Cardiac septum (tissue), 1 donor: ENCODE data around the gene KRTAP13-2. TPM values are rescaled to one million over a fixed set of nuclear protein-coding genes. Genes with fewer than 3 reads are reported as not detected.

Experiments
- DNase-seq: peaks from one replicate; pipeline ENCODE4 v3.0.0-alpha.2; 2020; ENCODE audit warnings: low spot score
- intact Hi-C: fragments of 100-400 bp; cut with DNase I; formaldehyde crosslinking; loops from one replicate; pipeline ENCODE4 v1.14.0; 2022
- microRNA-seq: library from miRNA; unstranded; fragments of <30 nt; microRNA quantifications from one replicate; pipeline ENCODE4 v1.2.0, GENCODE V29; 2020
- total RNA-seq: library from RNA; stranded (reverse); fragmentation: NEBNext Ultra II Directional; extraction: Animal tissue kit (Norgen Biotek cat#: 25700); gene quantifications from one replicate; pipeline ENCODE4 v1.2.1, GENCODE V29; 2021
- donor health status: DM: no; HTN: no; CAD: no.

KRTAP13-2 gene
- total RNA-seq, 1 donor from 2014 or later = not detected

DNA sequence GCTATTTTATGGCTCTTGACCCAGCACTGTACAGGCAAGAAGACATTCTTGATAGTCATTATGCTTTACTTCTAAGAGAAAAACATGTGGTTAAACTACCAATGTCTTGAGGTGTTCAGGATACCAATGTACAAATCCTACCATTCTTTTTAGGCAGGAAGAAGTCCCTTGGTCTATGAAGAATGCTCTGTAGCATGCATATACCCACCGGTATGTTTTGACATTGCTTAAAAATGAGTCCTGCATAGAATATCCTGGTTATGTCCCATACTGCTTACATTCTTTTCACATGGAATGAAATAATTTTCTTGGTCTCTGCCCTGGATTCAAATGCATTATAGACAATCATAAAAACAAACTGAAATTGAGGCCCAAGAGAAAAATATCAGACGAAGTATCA, 39.4 kb downstream of the KRTAP13-2 start:
- intact Hi-C loops = no loop called here
- DNase-seq = no peak

GRCh38 chr21:30329203-30329875, 42.7 kb downstream of the KRTAP13-2 start:
- intact Hi-C loops = no loop called here
- no peak for DNase-seq

DNA sequence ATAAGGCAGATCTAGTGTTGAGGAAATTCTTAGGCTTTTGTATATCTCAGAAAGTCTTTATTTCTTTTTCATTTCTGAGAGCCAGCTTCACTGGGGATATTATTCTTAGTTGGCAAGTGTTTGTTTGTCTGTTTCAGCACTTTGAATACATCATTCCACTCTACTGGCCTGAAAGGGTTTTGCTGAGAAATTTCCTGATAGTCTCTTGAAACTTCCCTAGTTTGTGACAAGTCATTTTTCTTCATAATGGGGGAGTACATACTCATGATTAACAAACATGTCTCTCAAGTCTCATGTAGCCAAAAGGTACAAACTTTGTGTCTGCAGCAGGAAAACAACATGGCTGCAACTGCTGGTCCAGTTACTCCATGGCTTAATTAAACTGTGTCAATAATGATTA, 45.7 kb downstream of the KRTAP13-2 start:
- intact Hi-C loops = no loop called here
- no peak for DNase-seq

Small RNA genes lying within 50 kb of the gene (microRNA-seq; reads per million reads assigned to microRNA genes)
- gene MIR4327 = not detected

Other genes starting within 250 kb of the KRTAP13-2 start
- gene CLDN17, start 205.5 kb downstream of the KRTAP13-2 start, total RNA-seq = not detected
- gene CLDN8, start 156.2 kb downstream of the KRTAP13-2 start, total RNA-seq = not detected
- not detected for gene KRTAP24-1, start 89.3 kb downstream of the KRTAP13-2 start, total RNA-seq
- not detected for gene KRTAP25-1, start 82.8 kb downstream of the KRTAP13-2 start, total RNA-seq
- not detected for gene KRTAP26-1, start 52.0 kb downstream of the KRTAP13-2 start, total RNA-seq
- not detected for gene KRTAP27-1, start 34.6 kb downstream of the KRTAP13-2 start, total RNA-seq
- gene KRTAP23-1, start 23.7 kb downstream of the KRTAP13-2 start, total RNA-seq = not detected
- gene KRTAP13-1, start 23.8 kb upstream of the KRTAP13-2 start, total RNA-seq = not detected
- not detected for gene KRTAP13-3, start 53.7 kb upstream of the KRTAP13-2 start, total RNA-seq
- not detected for gene KRTAP13-4, start 57.9 kb upstream of the KRTAP13-2 start, total RNA-seq
- not detected for gene KRTAP15-1, start 68.0 kb upstream of the KRTAP13-2 start, total RNA-seq
- gene KRTAP19-1, start 108.1 kb upstream of the KRTAP13-2 start, total RNA-seq = not detected
- not detected for gene KRTAP19-2, start 115.2 kb upstream of the KRTAP13-2 start, total RNA-seq
- gene KRTAP19-3, start 119.7 kb upstream of the KRTAP13-2 start, total RNA-seq = not detected
- not detected for gene KRTAP19-4, start 124.9 kb upstream of the KRTAP13-2 start, total RNA-seq
- not detected for gene KRTAP19-5, start 129.9 kb upstream of the KRTAP13-2 start, total RNA-seq
- gene KRTAP19-6, start 169.6 kb upstream of the KRTAP13-2 start, total RNA-seq = not detected
- not detected for gene KRTAP19-7, start 189.0 kb upstream of the KRTAP13-2 start, total RNA-seq
- not detected for gene KRTAP22-2, start 218.1 kb upstream of the KRTAP13-2 start, total RNA-seq
- gene KRTAP6-3, start 220.2 kb upstream of the KRTAP13-2 start, total RNA-seq = not detected
- not detected for gene KRTAP6-2, start 226.6 kb upstream of the KRTAP13-2 start, total RNA-seq
- not detected for gene KRTAP22-1, start 228.8 kb upstream of the KRTAP13-2 start, total RNA-seq
- gene KRTAP6-1, start 241.7 kb upstream of the KRTAP13-2 start, total RNA-seq = not detected
- gene KRTAP20-1, start 244.2 kb upstream of the KRTAP13-2 start, total RNA-seq = not detected
- not detected for gene KRTAP20-4, start 248.4 kb upstream of the KRTAP13-2 start, total RNA-seq